ENCODE data around the gene TRAK1.

TRAK1 gene

GRCh38 chr3:42183991-42184632, 93.0 kb downstream of the TRAK1 start:
- no peak for DNase-seq

- no peak for DNase-seq
Measured at GRCh38 chr3:42184651-42185443, 93.7 kb downstream of the TRAK1 start.

GRCh38 chr3:42187936-42188335, 96.8 kb downstream of the TRAK1 start:
- DNase-seq: no peak

- no peak for DNase-seq
Measured at GRCh38 chr3:42188376-42188775, 97.2 kb downstream of the TRAK1 start.

- DNase-seq: no peak
Measured at GRCh38 chr3:42189001-42189460, 97.9 kb downstream of the TRAK1 start.

- no peak for DNase-seq
Measured at GRCh38 chr3:42189736-42190135, 98.6 kb downstream of the TRAK1 start.

- peak; percentile 74 to 81 for DNase-seq
Measured at GRCh38 chr3:42190701-42191442, 99.7 kb downstream of the TRAK1 start.

- DNase-seq: no peak
Measured at GRCh38 chr3:42191443-42191747, 100.2 kb downstream of the TRAK1 start.

- DNase-seq: no peak
Measured at GRCh38 chr3:42192334-42193200, 101.4 kb downstream of the TRAK1 start.

- no peak for DNase-seq
Measured at GRCh38 chr3:42194943-42195510, 103.9 kb downstream of the TRAK1 start.

- no peak for DNase-seq
Measured at GRCh38 chr3:42195879-42196330, 104.7 kb downstream of the TRAK1 start.

GRCh38 chr3:42198709-42199108, 107.6 kb downstream of the TRAK1 start:
- no peak for DNase-seq

GRCh38 chr3:42202217-42202865, 111.2 kb downstream of the TRAK1 start:
- no peak for DNase-seq

GRCh38 chr3:42204867-42205599, 113.9 kb downstream of the TRAK1 start:
- DNase-seq: no peak

- no peak for DNase-seq
Measured at GRCh38 chr3:42205800-42206514, 114.8 kb downstream of the TRAK1 start.

GRCh38 chr3:42209917-42210316, 118.8 kb downstream of the TRAK1 start:
- no peak for DNase-seq

- DNase-seq: no peak
Measured at GRCh38 chr3:42210726-42211125, 119.6 kb downstream of the TRAK1 start.

GRCh38 chr3:42213417-42213816, 122.3 kb downstream of the TRAK1 start:
- DNase-seq: peak in 1 of 2 donors; percentile 17

- no peak for DNase-seq
Measured at GRCh38 chr3:42214064-42214463, 122.9 kb downstream of the TRAK1 start.

GRCh38 chr3:42214565-42215283, 123.6 kb downstream of the TRAK1 start:
- no peak for DNase-seq

Measured in stimulated activated CD4-positive, alpha-beta T cell treated with anti-CD3 and anti-CD28 coated beads, Interleukin-2, amount 100 ng/mL, for 24 hours (primary cell).